Smooth muscle cell (in vitro differentiated cells): ENCODE measurements around the gene PRKCA. TPM values are rescaled to one million over a fixed set of nuclear protein-coding genes. Genes with fewer than 3 reads are reported as not detected.

Source experiments
- DNase-seq: peaks from one replicate; lab custom pipeline; 2025; ENCODE audit not compliant: unreplicated experiment; lab: John Stamatoyannopoulos, UW
- H2AFZ ChIP-seq: fragments of 200-600 bp; sonication (generic); 2 replicates; pipeline ENCODE4 v1.6.0; 2016; ENCODE audit warnings: antibody characterized with exemption, low read depth, mild to moderate bottlenecking
- H3F3A ChIP-seq: fragments of 200-600 bp; sonication (generic); 2 replicates; pipeline ENCODE4 v1.6.0; 2017; ENCODE audit warnings: antibody characterized with exemption, low read depth
- H3K27ac ChIP-seq: fragments of 200-600 bp; sonication (generic); 2 replicates; pipeline ENCODE4 v1.5.1; 2016; ENCODE audit warnings: low read depth, mild to moderate bottlenecking
- H3K27me3 ChIP-seq: fragments of 200-600 bp; sonication (generic); 2 replicates; pipeline ENCODE4 v1.6.1; 2016; ENCODE audit warnings: low read depth, mild to moderate bottlenecking
- H3K36me3 ChIP-seq: fragments of 200-600 bp; sonication (generic); 2 replicates; pipeline ENCODE4 v1.5.1; 2016; ENCODE audit warnings: low read depth
- H3K4me1 ChIP-seq: fragments of 200-600 bp; sonication (generic); 2 replicates; pipeline ENCODE4 v1.5.1; 2016; ENCODE audit warnings: low read depth
- H3K4me2 ChIP-seq: fragments of 200-600 bp; sonication (generic); 2 replicates; pipeline ENCODE4 v1.6.0; 2016; ENCODE audit warnings: mild to moderate bottlenecking
- H3K4me3 ChIP-seq: fragments of 200-600 bp; sonication (generic); 2 replicates; pipeline ENCODE4 v1.5.1; 2016; ENCODE audit warnings: mild to moderate bottlenecking
- H3K79me2 ChIP-seq: fragments of 200-600 bp; sonication (generic); 2 replicates; pipeline ENCODE4 v1.6.0; 2016; ENCODE audit warnings: low read depth, mild to moderate bottlenecking
- H3K9ac ChIP-seq: fragments of 200-600 bp; sonication (generic); 2 replicates; pipeline ENCODE4 v1.6.0; 2016; ENCODE audit warnings: low read depth
- H3K9me3 ChIP-seq: fragments of 200-600 bp; sonication (generic); replicated peaks from 2 replicates; pipeline ENCODE4 v1.5.1; 2016; ENCODE audit warnings: low read depth
- H4K20me1 ChIP-seq: fragments of 200-600 bp; sonication (generic); 2 replicates; pipeline ENCODE4 v1.6.0; 2016; ENCODE audit warnings: low read depth
- WGBS: methylation state at CpG from one replicate; pipeline ENCODE4 v1.1.7; 2016; ENCODE audit warnings: low lambda C conversion rate; 5-methylcytosine and 5-hydroxymethylcytosine counted together
- polyA plus RNA-seq: library from polyadenylated mRNA; unstranded; fragments of >200 nt; fragmentation: Nextera tagmentation; extraction: Ambion mirVana; gene quantifications from 2 replicates; pipeline ENCODE4 v1.2.1, GENCODE V29; 2016
- total RNA-seq: library from RNA; depleted of rRNA; stranded (reverse); fragments of >200 nt; gene quantifications from 2 replicates; pipeline ENCODE4 v1.2.3, GENCODE V29; 2014
- TF ChIP-seq, protein P1 (sequence below): fragments of 200-600 bp; sonication (generic); IDR thresholded peaks from 2 replicates; pipeline ENCODE4 v1.5.1; 2017; ENCODE audit warnings: borderline replicate concordance, mild to moderate bottlenecking, antibody characterized with exemption; ENCODE audit not compliant: insufficient read depth, poor library complexity, severe bottlenecking

PRKCA gene
- total and polyA plus RNA-seq, 2 experiments from 2014 or later = 0.78 to 7.1 TPM

DNA sequence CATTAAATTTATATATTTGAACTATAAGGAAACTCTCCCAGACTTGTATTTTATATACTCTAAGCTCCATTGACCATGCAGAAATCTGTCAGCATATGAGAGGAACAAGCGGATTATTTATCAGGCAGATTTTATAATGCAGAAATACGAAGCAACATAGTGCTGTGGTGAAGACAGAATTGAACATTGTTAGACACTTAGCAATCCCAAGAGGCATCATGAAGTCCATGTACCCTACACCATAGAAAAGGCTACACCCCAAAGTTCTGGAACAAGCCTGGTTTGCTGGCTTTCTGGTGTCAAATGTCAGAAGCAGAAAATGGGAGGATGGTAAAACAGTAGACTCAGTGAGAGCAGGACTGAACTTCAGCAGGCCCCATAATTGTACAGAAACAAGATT, 241.1 kb downstream of the PRKCA start:
- TF ChIP-seq, protein P1, sequence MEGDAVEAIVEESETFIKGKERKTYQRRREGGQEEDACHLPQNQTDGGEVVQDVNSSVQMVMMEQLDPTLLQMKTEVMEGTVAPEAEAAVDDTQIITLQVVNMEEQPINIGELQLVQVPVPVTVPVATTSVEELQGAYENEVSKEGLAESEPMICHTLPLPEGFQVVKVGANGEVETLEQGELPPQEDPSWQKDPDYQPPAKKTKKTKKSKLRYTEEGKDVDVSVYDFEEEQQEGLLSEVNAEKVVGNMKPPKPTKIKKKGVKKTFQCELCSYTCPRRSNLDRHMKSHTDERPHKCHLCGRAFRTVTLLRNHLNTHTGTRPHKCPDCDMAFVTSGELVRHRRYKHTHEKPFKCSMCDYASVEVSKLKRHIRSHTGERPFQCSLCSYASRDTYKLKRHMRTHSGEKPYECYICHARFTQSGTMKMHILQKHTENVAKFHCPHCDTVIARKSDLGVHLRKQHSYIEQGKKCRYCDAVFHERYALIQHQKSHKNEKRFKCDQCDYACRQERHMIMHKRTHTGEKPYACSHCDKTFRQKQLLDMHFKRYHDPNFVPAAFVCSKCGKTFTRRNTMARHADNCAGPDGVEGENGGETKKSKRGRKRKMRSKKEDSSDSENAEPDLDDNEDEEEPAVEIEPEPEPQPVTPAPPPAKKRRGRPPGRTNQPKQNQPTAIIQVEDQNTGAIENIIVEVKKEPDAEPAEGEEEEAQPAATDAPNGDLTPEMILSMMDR = no peak
- Histone ChIP-seq H3K4me2 (peak overlapping the region; percentile 78), H3K9me3 (no peaks in the 10 kb centered on the region), H4K20me1 (peaks cover 15% of the 10 kb centered on the region), H3K79me2 (no peaks in the 10 kb centered on the region), H3K36me3 (no peaks in the 10 kb centered on the region), H2AFZ (no peak overlapping the region), H3K27me3 (no peaks in the 10 kb centered on the region), H3K9ac (no peak overlapping the region), H3K4me3 (no peak overlapping the region), H3K4me1 (peaks cover 42% of the 10 kb centered on the region), H3F3A (peaks cover 48% of the 10 kb centered on the region), H3K27ac (peak overlapping the region; percentile 45)
- 77% methylated on average over 2 of the region's 2 CpGs for WGBS
- no peak for DNase-seq

DNA sequence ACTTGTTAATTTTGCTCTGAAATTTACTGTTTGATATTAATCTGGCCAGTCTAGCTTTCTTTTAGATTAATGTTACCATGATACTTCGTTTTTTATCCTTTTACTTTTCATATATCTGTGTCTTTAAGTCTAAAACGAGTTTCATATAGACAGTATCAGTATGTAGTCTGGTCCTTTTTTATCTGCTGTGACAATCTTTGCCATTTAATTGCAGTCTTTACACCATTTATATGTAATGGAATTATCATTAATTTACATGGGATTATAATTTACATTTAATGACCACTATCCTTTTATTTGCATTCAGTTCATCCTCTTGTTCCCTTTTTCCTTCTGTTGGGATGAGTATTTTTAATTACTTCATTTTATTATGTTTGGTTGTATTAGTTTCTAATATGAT, 243.5 kb downstream of the PRKCA start:
- Histone ChIP-seq H3K9me3 (no peaks in the 10 kb centered on the region), H3K36me3 (no peaks in the 10 kb centered on the region), H4K20me1 (peaks cover 15% of the 10 kb centered on the region), H3K4me3 (no peak overlapping the region), H3F3A (peaks cover 33% of the 10 kb centered on the region), H3K4me2 (no peak overlapping the region), H3K79me2 (no peaks in the 10 kb centered on the region), H3K4me1 (peaks cover 39% of the 10 kb centered on the region), H2AFZ (no peak overlapping the region), H3K27me3 (no peaks in the 10 kb centered on the region), H3K27ac (peak overlapping the region; percentile 4), H3K9ac (no peak overlapping the region)
- WGBS = 92% methylated on average over 2 of the region's 2 CpGs
- DNase-seq = no peak
- TF ChIP-seq, protein P1 = no peak

DNA sequence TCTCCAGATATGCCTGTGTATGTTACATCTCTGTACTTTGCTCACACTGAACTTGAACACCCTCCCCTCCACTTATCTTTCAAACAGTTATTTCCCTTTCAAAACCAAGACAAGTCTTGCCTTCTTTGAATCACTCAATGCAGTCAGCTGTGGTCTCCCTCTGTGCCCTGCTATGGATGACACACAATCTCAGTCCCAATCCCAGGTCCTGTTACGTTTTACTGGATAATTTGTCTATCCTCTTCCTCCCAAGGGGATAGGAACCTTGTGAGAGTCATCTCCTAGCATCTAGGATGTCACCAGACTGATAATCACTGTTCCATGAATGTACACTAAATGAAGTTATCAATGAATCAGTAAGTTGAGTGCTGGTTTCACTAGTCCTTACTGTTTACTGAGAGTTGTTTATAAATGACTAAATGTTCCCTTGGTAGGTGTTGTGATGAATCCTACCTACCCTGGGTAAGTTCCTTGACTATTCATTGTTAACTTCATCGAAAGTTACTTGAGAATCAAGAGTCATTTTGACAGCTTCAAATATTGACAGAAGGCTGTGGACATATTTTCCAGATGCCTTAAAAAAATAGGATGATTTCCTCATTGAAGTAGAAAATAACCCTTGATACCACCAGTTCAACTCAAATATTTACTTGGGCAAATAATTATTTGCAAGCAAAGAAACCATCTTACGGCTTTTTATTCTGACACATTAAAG, 244.9 kb downstream of the PRKCA start:
- TF ChIP-seq, protein P1 = no peak
- Histone ChIP-seq H3K4me3 (no peak overlapping the region), H3K36me3 (no peaks in the 10 kb centered on the region), H3F3A (peaks cover 21% of the 10 kb centered on the region), H3K4me2 (no peak overlapping the region), H3K9me3 (no peaks in the 10 kb centered on the region), H4K20me1 (peaks cover 4% of the 10 kb centered on the region), H3K9ac (no peak overlapping the region), H3K79me2 (no peaks in the 10 kb centered on the region), H3K27me3 (no peaks in the 10 kb centered on the region), H2AFZ (no peak overlapping the region), H3K27ac (no peak overlapping the region), H3K4me1 (peaks cover 25% of the 10 kb centered on the region)
- no peak for DNase-seq
- 89% methylated on average over 3 of the region's 3 CpGs for WGBS

DNA sequence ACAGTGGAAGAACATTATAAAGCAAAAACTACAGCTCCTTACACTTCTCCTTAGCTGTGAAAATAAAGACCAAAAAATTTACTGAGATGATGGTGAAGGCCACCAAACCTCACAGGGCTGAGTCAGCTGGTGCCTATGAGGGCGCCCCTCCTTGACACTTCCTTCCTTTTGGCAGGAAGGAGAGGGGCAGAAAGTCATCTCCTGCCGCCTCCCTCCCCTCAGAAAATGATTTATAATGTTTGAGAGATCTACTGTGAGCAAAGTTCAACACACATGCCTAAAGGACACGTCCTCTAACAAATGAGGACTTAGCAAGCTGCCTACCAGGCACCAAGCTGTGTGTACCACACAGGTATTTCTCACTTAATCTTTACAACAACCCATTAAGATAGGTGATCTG, 245.7 kb downstream of the PRKCA start:
- no peak for DNase-seq
- Histone ChIP-seq H3K4me1 (peaks cover 17% of the 10 kb centered on the region), H3K4me2 (peak overlapping the region; percentile 13), H3K27ac (no peak overlapping the region), H3K27me3 (no peaks in the 10 kb centered on the region), H3F3A (peaks cover 13% of the 10 kb centered on the region), H3K9me3 (no peaks in the 10 kb centered on the region), H3K36me3 (no peaks in the 10 kb centered on the region), H2AFZ (no peak overlapping the region), H3K79me2 (no peaks in the 10 kb centered on the region), H4K20me1 (no peaks in the 10 kb centered on the region), H3K4me3 (no peak overlapping the region), H3K9ac (no peak overlapping the region)
- TF ChIP-seq, protein P1 = no peak
- 66% methylated on average over 3 of the region's 3 CpGs for WGBS
